Activated CD8-positive, alpha-beta memory T cell treated with anti-CD3 and anti-CD28 coated beads, Interleukin-2, amount 50 U/mL, for 1 hour (primary cell): Measurements from ENCODE around the gene AGPAT2.
A peak's percentile ranks its signal among the peaks of the same experiment; 100 is the strongest.
"Not testable (repeated sequence)": the region's sequence is repeated elsewhere in the genome, so short reads cannot be mapped to it uniquely, and the experiment has no call there.

Experiments used
- DNase-seq: peaks from one replicate; pipeline ENCODE4 v3.0.0-alpha.2; 2020; ENCODE audit errors: extremely low read depth

AGPAT2 gene

GRCh38 chr9:136646827-136647711 is 40.2 kb downstream of the AGPAT2 start:
- no peak for DNase-seq

GRCh38 chr9:136645903-136646754 is 41.1 kb downstream of the AGPAT2 start:
- DNase-seq: no peak

GRCh38 chr9:136645352-136645902 is 41.8 kb downstream of the AGPAT2 start:
- no peak for DNase-seq

- peak; percentile 31 for DNase-seq
Observed at GRCh38 chr9:136644593-136645351, 42.5 kb downstream of the AGPAT2 start.

- no peak for DNase-seq
Observed at GRCh38 chr9:136644343-136644592, 43.0 kb downstream of the AGPAT2 start.

GRCh38 chr9:136643596-136644342 is 43.5 kb downstream of the AGPAT2 start:
- DNase-seq: no peak

- no peak for DNase-seq
Observed at GRCh38 chr9:136642439-136642921, 44.8 kb downstream of the AGPAT2 start.

GRCh38 chr9:136640171-136641111 is 46.8 kb downstream of the AGPAT2 start:
- no peak for DNase-seq

- DNase-seq: no peak
Observed at GRCh38 chr9:136634904-136635303, 52.4 kb downstream of the AGPAT2 start.

GRCh38 chr9:136632491-136633106 is 54.7 kb downstream of the AGPAT2 start:
- not testable (repeated sequence) for DNase-seq

- not testable (repeated sequence) for DNase-seq
Observed at GRCh38 chr9:136632072-136632471, 55.2 kb downstream of the AGPAT2 start.

GRCh38 chr9:136631038-136632000 is 55.9 kb downstream of the AGPAT2 start:
- peak; percentile 55 for DNase-seq

- DNase-seq: no peak
Observed at GRCh38 chr9:136630662-136630992, 56.6 kb downstream of the AGPAT2 start.

- no peak for DNase-seq
Observed at GRCh38 chr9:136629879-136630661, 57.2 kb downstream of the AGPAT2 start.

GRCh38 chr9:136629001-136629878 is 58.0 kb downstream of the AGPAT2 start:
- DNase-seq: no peak

- DNase-seq: no peak
Observed at GRCh38 chr9:136628268-136628667, 59.0 kb downstream of the AGPAT2 start.

- no peak for DNase-seq
Observed at GRCh38 chr9:136627703-136628102, 59.6 kb downstream of the AGPAT2 start.
